Measurements from ENCODE around the gene GALNT17.
"Not testable (repeated sequence)": the region's sequence is repeated elsewhere in the genome, so short reads cannot be mapped to it uniquely, and the experiment has no call there.

The GALNT17 gene

DNA sequence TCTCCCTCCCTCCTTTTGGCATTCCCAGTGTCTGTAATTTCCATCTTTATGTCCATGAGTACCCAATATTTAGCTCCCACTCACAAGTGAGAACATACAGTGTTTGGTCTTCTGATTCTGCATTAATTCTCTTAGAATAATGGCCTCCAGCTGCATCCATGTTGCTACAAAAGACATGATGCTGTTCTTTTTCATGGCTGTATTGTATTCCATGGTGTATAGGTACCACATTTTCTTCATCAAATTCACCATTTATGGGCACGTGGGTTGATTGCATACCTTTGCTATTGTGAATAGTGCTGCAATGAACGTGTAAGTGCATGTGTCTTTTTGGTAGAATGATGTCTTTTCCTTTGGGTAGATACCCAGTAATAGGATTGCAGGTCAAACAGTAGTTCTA is 576.8 kb downstream of the GALNT17 start:
- no peak for DNase-seq

DNA sequence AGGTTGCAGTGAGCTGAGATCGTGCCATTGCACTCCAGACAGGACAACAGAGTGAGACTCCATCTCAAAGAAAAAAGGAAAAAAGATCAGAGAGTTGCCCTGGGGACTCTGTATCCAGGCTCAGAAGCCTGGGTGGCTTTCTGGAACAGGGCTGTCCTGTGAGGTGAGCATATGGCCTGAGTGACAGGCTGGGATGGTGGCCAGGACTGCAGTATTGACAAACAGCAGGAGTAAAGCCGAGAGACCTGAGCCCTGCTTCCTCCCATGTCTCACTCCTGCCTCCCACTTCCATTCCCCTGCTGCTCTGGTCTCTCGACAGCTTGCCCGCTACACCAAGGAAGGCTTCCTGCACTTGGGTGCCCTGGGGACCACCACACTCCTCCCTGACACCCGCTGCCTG is 578.5 kb downstream of the GALNT17 start:
- DNase-seq, result no peak

DNA sequence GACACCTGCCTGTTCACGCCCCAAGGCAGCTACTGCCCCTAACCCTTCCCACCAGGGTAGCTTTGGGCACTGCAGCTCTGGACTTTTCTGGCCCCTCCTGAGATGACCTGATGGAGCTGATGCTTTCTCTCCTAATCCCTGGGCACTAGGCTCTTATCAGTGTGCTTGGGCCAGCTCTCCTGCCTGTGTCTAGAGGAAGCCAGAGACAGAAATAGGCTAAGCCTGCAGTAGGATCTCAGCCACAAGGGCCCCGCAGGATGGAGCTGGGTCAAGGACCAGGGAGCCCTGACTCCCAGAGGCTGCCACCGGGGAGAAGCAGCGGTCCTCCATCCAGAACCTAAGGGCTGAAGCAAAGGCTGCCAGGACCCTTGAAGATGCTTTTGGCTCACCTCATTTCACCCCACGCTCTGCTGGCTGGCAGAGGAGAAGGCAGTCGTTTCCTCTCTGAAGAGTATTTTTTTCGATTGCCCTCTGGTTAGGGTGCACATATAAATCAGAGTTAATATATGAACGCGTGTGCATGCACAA is 580.8 kb downstream of the GALNT17 start:
- DNase-seq, result no peak

DNA sequence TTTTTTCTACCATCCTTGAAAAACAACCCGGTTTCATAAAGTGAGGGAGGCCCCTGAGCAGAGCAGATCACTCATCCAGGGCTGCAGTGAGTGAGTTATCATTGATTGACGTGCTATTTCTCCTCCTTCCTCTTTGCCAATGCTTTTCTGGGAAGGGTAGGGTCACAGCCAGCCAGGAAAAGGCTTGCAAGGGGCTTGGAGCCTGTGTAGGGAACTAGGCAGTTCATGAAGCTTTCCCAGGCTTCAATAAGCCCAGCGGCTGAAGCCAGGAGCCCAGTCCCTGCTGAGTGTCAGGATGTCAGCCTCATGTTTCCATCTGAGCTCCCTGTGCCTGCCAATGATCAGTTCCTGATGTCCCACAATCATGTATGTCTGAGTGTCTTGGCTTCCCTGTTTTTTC is 584.7 kb downstream of the GALNT17 start:
- DNase-seq, result no peak

DNA sequence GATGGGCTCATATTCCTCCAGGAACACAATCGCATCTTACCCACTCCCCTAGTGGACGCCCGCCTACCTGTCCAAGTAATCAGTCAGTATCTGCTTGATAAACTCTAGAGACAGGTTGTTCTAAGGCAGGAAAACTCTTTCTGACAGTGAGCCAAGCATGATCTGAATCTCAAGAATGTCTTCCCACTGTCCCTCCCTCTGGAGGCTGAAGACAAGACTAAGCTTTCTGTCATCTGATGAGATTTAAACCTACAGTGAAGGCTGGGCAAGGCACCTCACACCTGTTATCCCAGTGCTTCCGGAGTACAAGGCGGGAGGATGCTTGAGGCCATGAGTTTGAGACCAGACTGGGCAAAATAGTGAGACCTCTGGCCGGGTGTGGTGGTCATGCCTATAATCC is 586.6 kb downstream of the GALNT17 start:
- DNase-seq, result no peak

DNA sequence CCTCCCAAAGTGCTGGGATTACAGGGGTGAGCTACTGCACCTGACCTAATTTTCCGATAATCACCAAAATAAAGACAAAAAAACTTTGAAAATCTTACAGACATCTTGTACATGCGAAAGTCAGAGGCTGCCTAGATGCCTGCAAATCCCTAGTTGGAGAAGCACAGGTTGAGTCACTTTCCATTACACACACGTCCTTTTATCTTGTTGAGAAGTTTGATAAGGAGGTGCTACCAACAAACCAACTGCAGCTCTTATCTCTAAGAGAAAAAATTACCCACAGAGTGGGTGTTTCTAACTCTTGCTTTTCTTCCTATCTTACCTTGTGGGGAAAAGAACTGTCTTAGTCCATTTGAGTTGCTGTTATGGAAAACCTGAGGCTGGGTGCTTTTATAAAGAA is 589.8 kb downstream of the GALNT17 start:
- DNase-seq, result no peak

DNA sequence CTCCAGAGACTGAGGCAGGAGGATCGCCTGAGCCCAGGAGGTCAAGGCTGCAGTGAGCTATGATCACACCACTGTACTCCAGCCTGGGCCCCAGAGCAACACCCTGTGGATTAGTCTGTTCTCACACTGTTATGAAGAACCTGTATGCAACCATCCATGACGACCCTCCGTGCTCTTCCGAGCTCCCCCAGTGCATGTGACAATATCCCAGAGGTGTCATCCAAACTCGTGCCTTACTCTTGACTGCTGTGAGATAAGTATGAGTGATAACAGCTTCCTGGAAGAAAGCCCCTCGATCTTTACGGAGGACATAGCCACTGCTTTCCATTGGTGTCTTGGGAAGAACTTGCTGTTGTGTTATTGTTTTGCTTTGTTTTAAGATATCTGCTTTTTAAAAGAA is 591.9 kb downstream of the GALNT17 start:
- no peak for DNase-seq

DNA sequence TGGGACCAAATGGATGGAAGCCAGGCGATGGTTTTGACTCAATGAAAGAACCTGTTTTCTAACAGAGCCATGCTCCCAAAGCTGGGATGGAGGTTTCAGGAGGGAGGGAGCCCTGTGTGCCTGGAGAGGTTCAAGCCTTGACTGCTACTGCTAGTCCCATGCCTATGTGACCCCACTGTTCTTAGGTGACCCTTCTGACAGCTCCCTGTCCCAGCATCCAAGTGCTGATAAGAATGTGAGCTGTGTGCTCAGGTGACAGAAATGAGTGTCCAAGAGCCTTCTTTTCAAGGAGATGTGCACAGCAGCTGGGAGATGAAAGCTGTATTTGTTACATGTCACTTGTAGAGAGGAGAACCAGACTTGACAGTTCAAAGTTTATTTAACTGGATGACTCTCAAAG is 595.4 kb downstream of the GALNT17 start:
- DNase-seq, result no peak

DNA sequence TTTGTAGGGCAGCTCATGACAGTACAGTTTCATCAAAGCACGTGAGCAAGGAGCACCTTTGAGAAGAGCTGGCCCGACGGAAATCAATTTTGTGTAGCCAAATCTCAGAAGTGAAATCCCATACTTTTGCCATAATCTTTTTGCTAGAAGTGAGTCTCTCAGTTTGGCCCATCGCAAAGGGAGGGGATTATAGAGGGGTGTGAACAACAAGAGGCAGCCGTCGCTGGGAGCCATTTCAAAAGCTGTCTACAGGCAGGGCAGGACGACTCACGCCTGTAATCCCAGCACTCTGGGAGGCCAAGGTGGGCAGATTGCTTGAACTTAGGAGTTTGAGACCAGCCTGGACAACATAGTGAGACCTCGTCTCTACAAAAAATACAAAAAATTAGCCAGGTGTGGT is 599.8 kb downstream of the GALNT17 start:
- no peak for DNase-seq

DNA sequence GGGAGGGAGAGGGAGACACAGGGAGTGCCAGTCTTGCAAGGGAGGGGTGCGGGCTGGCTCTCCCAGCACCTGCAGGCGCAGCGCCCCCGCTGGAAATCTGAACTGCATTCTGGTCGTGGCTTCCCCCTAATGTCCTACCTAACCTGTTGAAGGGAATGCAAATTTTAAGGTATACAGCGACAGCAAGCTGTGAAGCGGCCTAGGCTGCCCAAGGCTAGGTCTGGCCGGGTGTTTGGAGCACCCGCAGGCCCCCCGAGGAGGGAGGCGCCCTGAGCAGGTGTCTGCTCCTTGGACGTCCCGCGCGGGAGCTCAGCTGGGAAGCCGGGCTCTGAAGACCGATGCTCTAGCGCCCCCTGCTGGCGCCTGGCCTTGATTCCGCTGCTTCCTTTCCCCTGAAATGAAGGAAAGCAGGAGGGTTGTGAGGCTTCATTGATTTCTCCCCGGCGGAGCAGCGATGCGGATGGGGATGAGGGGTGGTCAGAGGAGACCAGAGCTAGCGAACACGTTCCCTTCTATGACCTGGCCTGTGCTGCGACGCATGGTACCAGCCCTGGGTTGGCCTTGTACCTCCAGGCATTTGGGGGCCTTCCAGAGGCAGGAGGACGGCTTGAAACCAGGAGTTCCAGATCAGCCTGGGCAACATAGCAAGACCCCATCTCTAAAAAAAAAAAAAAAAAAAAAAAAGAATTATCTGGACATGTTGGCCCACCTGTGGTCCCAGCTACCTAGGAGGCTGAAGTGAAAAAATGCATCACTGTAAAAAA is 601.3 kb downstream of the GALNT17 start:
- DNase-seq, result peak in 1 of 2 experiments; percentile 55

DNA sequence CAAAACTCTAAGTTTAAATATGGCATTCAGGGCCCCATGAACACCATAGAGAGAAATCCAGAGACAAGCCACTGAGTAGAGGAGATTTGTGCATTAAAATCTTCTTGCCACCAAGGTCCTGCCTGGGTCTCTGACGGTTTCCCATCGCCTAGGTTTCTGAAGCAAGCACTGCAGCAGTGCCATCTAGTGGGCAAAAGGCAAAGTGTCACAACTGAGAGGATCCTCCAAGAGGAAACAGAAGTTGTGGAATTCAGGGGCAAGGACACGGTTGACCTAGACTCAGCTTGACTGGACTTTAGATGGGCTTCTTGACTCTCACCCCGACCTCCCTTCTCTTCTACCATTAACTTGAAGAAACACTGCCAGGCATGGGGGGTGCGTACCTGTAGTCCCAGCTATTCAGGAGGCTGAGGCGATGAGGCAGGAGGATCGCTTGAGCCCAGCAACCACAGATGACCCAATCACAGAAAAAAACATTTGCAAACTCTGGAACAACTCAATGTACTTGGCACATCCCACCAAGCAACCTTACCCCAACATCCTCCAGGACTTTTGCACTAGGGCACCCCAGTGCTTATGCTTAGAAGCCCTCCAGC is 604.1 kb downstream of the GALNT17 start:
- peak in 1 of 2 experiments; percentile 63 for DNase-seq

DNA sequence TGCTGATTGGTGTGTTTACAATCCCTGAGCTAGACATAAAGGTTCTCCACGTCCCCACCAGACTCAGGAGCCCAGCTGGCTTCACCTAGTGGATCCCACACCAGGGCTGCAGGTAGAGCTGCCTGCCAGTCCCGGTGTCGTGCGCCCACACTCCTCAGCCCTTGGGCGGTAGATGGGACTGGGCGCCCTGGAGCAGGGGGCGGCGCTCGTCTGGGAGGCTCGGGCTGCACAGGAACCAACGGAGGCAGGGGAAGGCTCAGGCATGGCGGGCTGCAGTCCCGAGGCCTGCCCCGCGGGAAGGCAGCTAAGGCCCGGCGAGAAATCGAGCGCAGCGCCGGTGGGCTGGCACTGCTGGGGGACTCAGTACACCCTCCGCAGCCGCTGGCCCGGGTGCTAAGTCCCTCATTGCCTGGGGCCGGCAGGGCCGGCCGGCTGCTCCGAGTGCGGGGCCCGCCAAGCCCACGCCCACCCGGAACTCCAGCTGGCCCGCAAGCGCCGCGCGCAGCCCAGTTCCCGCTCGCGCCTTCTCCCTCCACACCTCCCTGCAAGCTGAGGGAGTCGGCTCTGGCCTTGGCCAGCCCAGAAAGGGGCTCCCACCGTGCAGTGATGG is 606.1 kb downstream of the GALNT17 start:
- not testable (repeated sequence) for DNase-seq

DNA sequence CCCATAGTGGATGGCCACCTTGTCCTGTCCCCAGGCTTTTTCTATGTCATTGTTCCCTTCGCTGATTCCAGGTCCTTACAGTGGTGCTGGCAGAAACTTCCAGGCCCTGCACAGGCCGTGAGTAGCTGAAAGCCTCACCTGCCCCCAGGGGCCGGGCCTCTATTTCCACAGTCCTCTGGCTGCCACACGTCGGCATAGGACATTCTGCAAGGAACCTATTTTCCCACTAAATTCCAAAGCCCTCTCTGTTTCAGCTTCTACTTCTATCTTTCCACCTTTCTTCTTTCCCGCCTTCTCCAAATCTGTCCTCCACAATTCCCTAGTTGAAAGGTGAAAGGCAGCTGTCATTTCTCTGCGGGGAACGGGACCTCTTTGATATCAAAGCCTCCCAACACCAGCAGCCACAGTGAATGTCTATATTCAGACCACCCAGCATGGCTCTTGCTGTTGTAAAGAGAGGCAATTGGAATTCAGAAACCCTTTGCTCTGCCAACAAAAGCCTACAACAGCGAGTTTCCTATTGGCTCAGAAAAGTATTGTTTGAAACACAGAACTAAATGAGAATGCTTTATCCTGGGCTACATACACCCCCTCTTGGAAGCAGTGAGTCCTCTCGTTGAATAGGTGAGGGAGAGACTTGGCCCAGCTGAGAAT is 607.7 kb downstream of the GALNT17 start:
- no peak for DNase-seq

DNA sequence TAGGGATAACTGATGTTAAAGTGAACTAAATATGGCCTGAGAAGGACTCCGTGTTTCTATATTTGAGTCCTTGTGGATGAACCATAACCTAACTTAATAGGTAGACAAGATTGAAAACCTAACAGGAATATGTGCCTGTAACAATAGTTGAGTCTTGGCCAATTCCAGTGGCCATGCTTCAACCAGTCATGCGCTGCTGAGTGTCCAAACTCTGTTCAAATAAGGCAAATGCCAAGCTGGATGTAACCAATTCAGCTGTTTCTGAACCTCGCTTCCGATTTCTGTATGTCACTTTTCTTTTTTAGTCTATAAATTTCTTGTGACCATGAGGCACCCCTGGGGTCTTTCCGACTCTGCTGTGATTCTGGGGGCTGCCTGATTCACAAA is 608.2 kb downstream of the GALNT17 start:
- DNase-seq, result no peak

DNA sequence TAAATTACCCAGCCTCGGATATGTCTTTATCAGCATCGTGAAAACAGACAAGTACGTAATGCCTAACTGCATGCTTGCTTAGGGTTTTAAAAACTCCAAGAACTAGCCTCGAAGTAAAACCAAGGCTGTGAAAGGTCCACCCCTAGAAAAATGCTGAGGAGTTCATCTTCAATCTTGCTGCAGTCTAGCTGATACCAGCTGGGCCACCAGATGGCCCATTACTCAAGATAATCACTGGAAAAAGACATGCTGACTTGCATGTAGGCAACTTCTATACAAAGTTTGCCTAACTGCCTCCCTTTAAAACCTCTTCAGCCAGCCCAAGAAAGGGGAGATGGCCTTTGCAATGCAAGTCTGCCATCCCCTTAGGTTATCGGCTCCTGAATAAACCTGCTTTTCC is 614.1 kb downstream of the GALNT17 start:
- DNase-seq, result no peak

DNA sequence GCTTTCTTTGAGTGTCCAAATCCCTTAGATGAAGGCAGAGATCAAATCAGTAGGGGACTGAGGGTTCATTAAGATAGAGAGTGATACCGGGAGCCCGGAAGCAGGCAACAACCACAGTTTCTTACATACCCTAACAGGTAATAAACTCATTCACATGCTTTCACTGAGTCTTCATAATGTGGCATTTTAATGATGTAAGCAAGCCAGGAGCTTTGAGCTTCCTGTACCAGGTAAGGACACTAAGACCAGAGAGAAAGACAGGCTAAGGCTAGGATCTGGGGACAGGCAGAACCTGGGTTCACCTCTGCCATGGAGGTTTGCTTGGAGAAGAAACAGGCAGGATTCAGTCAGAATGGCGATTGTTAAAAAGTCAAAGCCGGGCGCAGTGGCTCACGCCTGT is 618.3 kb downstream of the GALNT17 start:
- DNase-seq, result no peak

DNA sequence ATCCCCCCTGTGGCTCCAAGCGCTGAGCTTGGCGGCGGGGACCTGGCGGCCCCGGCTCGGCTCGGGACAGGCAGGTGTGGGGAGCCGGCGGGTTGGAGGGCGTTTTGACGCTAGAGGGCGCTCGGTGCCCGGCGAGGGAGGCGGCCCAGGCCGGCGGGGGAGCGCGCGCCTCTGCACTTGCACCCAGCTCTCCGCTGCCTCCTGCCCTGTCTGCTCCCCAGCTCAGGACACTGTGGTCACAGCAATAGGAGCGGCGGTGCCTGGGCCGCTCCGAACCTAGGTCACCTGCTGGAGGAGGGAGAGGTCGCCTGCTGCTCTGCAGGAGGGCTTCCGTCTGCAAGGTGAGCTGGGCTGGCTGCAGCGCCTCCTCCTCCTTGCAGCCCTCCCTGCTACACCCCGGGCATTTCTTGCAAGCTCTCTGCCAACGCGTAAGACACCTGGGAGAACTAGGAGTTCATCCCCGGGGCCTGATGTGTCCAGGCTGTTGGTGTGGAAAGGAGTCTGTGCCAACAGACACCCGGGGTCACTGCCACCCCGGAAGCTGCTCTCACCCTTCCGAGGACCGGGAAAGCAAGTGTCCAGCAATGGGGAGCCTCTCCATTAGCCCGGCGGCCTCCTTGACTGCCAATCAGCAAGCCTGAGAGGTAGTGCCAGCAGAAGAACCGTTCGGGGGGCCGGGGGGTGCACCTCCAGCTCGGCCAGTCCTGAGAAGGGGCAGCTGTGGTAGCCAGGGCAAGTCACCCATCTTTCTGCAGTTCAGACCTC is 620.4 kb downstream of the GALNT17 start:
- DNase-seq, result peak in 1 of 2 experiments; percentile 3

DNA sequence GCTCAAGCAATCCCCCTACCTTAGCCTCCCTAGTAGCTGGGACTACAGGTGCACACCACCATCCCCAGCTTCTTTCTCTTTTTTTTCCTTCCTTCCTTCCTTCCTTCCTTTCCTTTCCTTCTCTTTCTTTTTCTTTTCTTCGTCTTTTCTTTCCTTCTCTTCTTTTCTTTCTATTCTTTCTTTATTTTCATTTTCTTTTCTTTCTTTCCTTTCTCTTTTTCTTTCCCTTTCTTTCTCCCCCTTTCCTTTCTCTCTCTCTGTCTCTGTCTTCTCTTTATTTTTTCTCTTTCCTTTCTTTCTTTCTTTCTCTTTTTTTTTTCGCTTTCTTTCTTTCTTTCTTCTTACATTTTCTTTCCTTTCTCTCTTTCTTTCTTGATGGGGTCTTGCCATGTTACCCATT is 621.3 kb downstream of the GALNT17 start:
- DNase-seq, result no peak

DNA sequence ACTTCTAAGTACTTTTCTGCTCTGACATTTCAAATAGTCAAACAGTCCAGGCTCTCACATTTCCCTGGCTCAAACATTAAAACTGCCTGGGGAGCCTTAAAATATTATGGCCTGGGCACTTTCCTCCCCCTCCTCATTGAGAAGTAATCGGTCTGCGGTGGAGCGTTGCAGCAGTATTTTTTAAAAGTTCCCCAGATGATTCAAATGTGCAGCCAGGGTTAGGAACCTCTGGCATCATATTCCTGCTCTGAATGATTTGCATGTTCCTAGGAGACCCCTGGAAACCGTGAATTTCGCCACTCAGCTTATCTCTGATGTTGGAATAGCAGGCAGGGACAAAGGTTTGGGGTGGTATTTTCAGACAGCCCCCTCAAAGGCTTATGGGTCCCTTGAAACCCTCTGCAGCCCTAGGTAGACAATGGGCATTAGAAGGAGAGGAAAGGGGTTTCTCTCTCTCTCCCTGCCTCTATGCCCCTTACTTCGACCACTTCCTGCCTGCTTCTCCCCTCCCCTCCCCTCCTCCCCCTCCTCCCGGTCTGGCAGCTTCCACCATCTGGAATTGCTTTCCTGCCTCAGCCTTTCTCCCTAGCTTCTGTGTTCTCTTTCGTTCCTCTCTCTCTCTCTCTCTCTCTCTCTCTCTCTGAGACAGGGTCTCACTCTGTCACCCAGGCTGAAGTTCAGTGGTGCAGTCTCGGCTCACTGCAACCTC is 622.2 kb downstream of the GALNT17 start:
- DNase-seq, result no peak

DNA sequence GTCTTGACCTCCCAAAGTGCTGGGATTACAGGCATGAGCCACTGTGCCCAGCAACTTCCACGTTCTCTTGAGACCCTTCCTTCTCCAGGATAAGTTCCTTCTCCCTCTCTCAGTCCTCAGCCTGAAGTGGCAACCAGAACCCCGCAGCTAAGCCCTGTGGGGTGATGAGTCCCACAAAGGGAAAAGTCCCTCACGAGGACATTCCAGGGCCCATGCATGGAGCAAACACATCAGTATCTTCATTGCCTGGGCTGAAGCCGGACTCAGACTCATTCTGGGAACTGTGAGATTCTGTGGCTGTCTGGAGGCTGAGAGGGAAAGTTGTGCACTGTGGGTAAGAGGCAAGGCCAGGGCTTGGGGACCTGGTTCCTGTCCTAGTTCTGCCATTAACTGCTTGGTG is 622.9 kb downstream of the GALNT17 start:
- no peak for DNase-seq

DNA sequence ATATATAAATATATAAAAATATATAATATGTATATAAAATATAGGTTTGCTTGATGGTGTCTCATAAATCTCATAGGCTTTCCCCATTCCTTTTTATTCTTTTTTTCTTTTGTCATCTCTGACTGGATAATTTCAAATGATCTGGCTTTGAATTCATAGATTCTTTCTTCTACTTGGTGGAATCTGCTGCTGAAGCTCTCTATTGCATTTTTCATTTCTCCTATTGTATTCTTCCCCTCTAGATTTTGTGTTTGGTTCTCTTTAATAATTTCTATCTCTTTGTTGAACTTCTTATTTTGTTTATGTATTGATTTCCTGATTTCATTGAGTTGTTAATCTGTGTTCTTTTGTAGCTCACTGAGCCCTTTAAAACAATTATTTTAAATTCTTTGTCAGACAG is 629.4 kb downstream of the GALNT17 start:
- no peak for DNase-seq
